Amniotic epithelial cell (primary cell): ENCODE measurements around the gene AIF1.

ENCODE experiments used
- DNase-seq: peaks from one replicate; pipeline ENCODE4 v3.0.0-alpha.2; 2010; ENCODE audit warnings: low read depth

Gene AIF1

DNA sequence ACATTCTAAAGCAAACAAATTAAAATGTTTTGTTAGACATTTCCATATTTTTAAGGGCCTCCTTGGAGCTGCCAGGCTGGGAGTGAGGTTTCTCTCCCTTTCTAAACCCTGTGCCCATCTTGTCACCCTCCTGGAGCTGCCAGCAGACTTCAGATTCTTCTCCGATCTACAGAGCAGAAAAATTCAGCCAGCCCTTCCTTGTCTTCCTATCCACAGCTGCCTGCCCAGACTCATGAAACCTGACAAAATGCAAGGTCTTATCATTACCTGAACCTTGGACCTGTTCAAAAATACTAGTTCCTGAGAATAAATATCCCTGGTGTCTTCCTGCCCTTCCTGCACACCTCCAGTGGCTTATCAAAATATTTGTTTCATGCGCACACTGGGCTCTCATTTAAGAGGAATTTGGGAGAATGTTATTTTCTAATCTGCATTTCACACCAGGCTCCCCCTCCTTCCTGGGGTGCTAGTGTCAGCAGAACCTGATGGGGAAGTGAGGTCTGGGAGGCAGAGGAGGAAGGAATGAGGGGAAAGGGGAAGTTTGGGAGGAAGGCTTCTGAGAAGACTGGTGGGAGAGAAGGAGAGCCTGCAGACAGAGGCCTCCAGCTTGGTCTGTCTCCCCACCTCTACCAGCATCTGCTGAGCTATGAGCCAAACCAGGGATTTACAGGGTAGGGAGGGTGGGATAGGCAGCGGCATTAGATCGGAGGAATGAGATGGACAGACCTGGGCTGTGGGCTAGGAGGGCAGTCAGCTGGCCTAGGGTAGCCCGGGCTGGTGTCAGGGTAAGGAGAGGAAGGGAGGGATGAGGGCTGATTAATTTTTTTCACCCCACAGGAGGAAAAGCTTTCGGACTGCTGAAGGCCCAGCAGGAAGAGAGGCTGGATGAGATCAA, at the start of gene AIF1:
Gene AIF1 (plus strand): TSS at position 551 of the 895 bp plus-strand sequence. CDS start 96 bp downstream, at position 647.
- DNase-seq, result no peak

GRCh38 chr6:31567531-31568370, 47.3 kb upstream of the AIF1 start:
- no peak for DNase-seq

GRCh38 chr6:31568537-31568961, 46.5 kb upstream of the AIF1 start:
- no peak for DNase-seq

DNA sequence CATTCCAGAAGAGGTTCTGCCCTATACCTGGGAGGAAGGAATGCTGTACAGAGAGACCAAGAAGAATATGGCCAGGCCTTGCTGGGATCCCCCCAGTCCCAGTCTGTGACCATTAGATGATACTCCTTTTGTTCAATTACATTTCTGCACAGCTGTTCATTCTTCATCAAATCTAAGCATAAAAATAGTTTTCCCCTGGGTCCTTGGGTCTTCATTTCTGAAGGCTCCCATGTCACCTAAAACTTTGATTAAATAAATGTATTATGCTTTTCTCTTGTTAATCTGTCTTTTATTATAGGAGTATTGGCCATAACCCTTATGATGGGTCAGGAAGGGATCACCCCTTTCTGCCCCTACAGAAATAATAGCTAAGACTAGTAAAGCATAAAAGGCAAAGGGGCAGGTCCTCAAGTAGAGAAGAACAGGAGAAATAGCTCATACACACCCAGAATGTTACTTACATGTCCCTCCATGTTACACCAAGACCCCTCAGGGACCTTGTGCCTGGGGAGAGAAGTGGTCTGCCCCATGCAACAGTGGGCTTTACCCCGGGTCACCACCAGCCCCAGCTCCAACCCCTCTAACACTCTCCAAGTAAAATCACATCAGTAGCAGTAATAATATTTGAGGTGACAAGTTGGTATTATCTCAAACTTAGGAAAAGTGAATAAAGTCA, 45.0 kb upstream of the AIF1 start:
- no peak for DNase-seq

DNA sequence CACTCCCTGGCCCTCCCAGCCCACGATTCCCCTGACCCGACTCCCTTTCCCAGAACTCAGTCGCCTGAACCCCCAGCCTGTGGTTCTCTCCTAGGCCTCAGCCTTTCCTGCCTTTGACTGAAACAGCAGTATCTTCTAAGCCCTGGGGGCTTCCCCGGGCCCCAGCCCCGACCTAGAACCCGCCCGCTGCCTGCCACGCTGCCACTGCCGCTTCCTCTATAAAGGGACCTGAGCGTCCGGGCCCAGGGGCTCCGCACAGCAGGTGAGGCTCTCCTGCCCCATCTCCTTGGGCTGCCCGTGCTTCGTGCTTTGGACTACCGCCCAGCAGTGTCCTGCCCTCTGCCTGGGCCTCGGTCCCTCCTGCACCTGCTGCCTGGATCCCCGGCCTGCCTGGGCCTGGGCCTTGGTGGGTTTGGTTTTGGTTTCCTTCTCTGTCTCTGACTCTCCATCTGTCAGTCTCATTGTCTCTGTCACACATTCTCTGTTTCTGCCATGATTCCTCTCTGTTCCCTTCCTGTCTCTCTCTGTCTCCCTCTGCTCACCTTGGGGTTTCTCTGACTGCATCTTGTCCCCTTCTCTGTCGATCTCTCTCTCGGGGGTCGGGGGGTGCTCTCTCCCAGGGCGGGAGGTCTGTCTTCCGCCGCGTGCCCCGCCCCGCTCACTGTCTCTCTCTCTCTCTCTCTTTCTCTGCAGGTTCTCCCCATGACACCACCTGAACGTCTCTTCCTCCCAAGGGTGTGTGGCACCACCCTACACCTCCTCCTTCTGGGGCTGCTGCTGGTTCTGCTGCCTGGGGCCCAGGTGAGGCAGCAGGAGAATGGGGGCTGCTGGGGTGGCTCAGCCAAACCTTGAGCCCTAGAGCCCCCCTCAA, 42.8 kb upstream of the AIF1 start, which contains the start of gene LTA:
Gene LTA (plus strand): TSS at position 249 of the 871 bp plus-strand sequence. CDS start 454 bp downstream, at position 703.
- DNase-seq, result no peak

DNA sequence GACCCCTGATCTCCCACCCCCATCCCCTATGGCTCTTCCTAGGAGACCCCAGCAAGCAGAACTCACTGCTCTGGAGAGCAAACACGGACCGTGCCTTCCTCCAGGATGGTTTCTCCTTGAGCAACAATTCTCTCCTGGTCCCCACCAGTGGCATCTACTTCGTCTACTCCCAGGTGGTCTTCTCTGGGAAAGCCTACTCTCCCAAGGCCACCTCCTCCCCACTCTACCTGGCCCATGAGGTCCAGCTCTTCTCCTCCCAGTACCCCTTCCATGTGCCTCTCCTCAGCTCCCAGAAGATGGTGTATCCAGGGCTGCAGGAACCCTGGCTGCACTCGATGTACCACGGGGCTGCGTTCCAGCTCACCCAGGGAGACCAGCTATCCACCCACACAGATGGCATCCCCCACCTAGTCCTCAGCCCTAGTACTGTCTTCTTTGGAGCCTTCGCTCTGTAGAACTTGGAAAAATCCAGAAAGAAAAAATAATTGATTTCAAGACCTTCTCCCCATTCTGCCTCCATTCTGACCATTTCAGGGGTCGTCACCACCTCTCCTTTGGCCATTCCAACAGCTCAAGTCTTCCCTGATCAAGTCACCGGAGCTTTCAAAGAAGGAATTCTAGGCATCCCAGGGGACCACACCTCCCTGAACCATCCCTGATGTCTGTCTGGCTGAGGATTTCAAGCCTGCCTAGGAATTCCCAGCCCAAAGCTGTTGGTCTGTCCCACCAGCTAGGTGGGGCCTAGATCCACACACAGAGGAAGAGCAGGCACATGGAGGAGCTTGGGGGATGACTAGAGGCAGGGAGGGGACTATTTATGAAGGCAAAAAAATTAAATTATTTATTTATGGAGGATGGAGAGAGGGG, 41.6 kb upstream of the AIF1 start:
- DNase-seq, result no peak

- no peak for DNase-seq
These were observed 40.6 kb upstream of the AIF1 start for GRCh38 chr6:31574106-31575061.

- DNase-seq, result no peak
These were observed 39.6 kb upstream of the AIF1 start, which contains the start of gene TNF for GRCh38 chr6:31575335-31575901. Gene TNF, plus strand, starts transcription at chr6:31575565. Its CDS starts 177 bp downstream, at chr6:31575742.

DNA sequence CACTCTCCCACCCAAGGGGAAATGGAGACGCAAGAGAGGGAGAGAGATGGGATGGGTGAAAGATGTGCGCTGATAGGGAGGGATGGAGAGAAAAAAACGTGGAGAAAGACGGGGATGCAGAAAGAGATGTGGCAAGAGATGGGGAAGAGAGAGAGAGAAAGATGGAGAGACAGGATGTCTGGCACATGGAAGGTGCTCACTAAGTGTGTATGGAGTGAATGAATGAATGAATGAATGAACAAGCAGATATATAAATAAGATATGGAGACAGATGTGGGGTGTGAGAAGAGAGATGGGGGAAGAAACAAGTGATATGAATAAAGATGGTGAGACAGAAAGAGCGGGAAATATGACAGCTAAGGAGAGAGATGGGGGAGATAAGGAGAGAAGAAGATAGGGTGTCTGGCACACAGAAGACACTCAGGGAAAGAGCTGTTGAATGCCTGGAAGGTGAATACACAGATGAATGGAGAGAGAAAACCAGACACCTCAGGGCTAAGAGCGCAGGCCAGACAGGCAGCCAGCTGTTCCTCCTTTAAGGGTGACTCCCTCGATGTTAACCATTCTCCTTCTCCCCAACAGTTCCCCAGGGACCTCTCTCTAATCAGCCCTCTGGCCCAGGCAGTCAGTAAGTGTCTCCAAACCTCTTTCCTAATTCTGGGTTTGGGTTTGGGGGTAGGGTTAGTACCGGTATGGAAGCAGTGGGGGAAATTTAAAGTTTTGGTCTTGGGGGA, 38.9 kb upstream of the AIF1 start:
- DNase-seq, result no peak

GRCh38 chr6:31576897-31577578, 38.0 kb upstream of the AIF1 start:
- DNase-seq, result no peak

DNA sequence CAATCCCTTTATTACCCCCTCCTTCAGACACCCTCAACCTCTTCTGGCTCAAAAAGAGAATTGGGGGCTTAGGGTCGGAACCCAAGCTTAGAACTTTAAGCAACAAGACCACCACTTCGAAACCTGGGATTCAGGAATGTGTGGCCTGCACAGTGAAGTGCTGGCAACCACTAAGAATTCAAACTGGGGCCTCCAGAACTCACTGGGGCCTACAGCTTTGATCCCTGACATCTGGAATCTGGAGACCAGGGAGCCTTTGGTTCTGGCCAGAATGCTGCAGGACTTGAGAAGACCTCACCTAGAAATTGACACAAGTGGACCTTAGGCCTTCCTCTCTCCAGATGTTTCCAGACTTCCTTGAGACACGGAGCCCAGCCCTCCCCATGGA, 37.5 kb upstream of the AIF1 start:
- DNase-seq, result no peak

GRCh38 chr6:31578184-31579118, 36.6 kb upstream of the AIF1 start:
- no peak for DNase-seq

DNA sequence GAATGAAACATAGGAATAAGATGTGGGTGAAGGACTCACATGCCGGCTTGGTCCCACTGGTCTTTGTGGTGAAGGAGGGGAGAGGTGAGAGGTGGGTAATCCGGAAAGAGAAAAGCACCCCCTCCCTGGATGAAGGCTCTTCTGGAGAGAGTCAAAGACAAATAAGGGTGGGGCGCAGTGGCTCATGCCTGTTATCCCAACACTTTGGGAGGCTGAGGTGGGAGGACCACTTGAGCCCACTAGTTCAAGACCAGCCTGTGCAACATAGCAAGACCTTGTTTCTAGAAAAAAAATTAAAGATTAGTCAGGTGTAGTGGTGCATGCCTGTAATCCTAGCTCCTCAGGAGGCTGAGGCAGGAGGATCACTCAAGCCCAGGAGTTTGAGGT, 35.9 kb upstream of the AIF1 start:
- no peak for DNase-seq

- DNase-seq, result no peak
These were observed 35.2 kb upstream of the AIF1 start for GRCh38 chr6:31579546-31580437.

DNA sequence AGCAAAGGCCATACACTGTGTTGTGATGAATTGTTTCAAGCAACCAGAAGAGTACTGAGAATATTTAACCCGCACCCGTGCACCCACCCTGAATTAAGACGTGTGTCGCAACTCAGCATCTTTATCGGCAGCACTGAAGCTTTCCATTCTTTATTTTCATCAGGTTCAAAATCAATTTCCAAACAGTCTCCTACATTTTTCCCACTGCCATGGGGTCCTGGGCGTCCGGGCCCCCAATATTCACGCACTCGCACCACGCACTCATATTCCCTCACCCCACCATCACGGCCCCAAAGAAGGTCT, 34.6 kb upstream of the AIF1 start:
- DNase-seq, result no peak
